ENCODE results near the gene VAV2. TPM values are rescaled to one million over a fixed set of nuclear protein-coding genes. Genes with fewer than 3 reads are reported as not detected.
"Not testable (repeated sequence)": the region's sequence is repeated elsewhere in the genome, so short reads cannot be mapped to it uniquely, and the experiment has no call there.

VAV2 gene
- total RNA-seq, 1 donor from 2014 or later = 8.6 TPM

- no peak overlapping the region for H3K4me3 Mint-ChIP-seq (ENCODE audit: low read depth)
- intact Hi-C loops (cut with micrococcal nuclease) = no loop called here
- no peaks in the 10 kb centered on the region for H3K4me1 Mint-ChIP-seq (ENCODE audit: low read depth)
- H3K27ac Mint-ChIP-seq = no peak overlapping the region
- no peak for DNase-seq (ENCODE audit: low spot score)
- H3K27me3 Mint-ChIP-seq (ENCODE audit: low read depth) = no peaks in the 10 kb centered on the region
- H3K36me3 Mint-ChIP-seq (ENCODE audit: low read depth) = peaks cover 3% of the 10 kb centered on the region
- H3K9me3 Mint-ChIP-seq = peaks cover 26% of the 10 kb centered on the region
These were observed 222.5 kb downstream of the VAV2 start for GRCh38 chr9:133769511-133770075.

- H3K27me3 Mint-ChIP-seq (ENCODE audit: low read depth) = no peaks in the 10 kb centered on the region
- peaks cover 26% of the 10 kb centered on the region for H3K9me3 Mint-ChIP-seq
- no peaks in the 10 kb centered on the region for H3K4me1 Mint-ChIP-seq (ENCODE audit: low read depth)
- no peaks in the 10 kb centered on the region for H3K36me3 Mint-ChIP-seq (ENCODE audit: low read depth)
- H3K27ac Mint-ChIP-seq = no peak overlapping the region
- no peak for DNase-seq (ENCODE audit: low spot score)
- H3K4me3 Mint-ChIP-seq (ENCODE audit: low read depth) = no peak overlapping the region
- intact Hi-C loops (cut with micrococcal nuclease) = no loop called here
These were observed 223.1 kb downstream of the VAV2 start for GRCh38 chr9:133768859-133769510.

- H3K4me1 Mint-ChIP-seq (ENCODE audit: low read depth) = no peaks in the 10 kb centered on the region
- DNase-seq (ENCODE audit: low spot score) = no peak
- no peaks in the 10 kb centered on the region for H3K36me3 Mint-ChIP-seq (ENCODE audit: low read depth)
- intact Hi-C loops (cut with micrococcal nuclease) = no loop called here
- H3K27ac Mint-ChIP-seq = no peak overlapping the region
- peaks cover 22% of the 10 kb centered on the region for H3K9me3 Mint-ChIP-seq
- no peaks in the 10 kb centered on the region for H3K27me3 Mint-ChIP-seq (ENCODE audit: low read depth)
- no peak overlapping the region for H3K4me3 Mint-ChIP-seq (ENCODE audit: low read depth)
These were observed 223.7 kb downstream of the VAV2 start for GRCh38 chr9:133768371-133768858.

GRCh38 chr9:133767625-133768024, 224.5 kb downstream of the VAV2 start:
- no peaks in the 10 kb centered on the region for H3K27me3 Mint-ChIP-seq (ENCODE audit: low read depth)
- peaks cover 22% of the 10 kb centered on the region for H3K9me3 Mint-ChIP-seq
- intact Hi-C loops (cut with micrococcal nuclease) = no loop called here
- no peaks in the 10 kb centered on the region for H3K4me1 Mint-ChIP-seq (ENCODE audit: low read depth)
- no peaks in the 10 kb centered on the region for H3K36me3 Mint-ChIP-seq (ENCODE audit: low read depth)
- no peak overlapping the region for H3K27ac Mint-ChIP-seq
- H3K4me3 Mint-ChIP-seq (ENCODE audit: low read depth) = no peak overlapping the region
- no peak for DNase-seq (ENCODE audit: low spot score)

- intact Hi-C loops (cut with micrococcal nuclease) = no loop called here
- DNase-seq (ENCODE audit: low spot score) = no peak
- Mint-ChIP-seq H3K27ac (no peak overlapping the region), H3K9me3 (peaks cover 22% of the 10 kb centered on the region), H3K4me1 (ENCODE audit: low read depth) (no peaks in the 10 kb centered on the region), H3K27me3 (ENCODE audit: low read depth) (no peaks in the 10 kb centered on the region), H3K4me3 (ENCODE audit: low read depth) (no peak overlapping the region), H3K36me3 (ENCODE audit: low read depth) (no peaks in the 10 kb centered on the region)
These were observed 225.1 kb downstream of the VAV2 start for GRCh38 chr9:133767008-133767407.

GRCh38 chr9:133766234-133766633, 225.9 kb downstream of the VAV2 start:
- H3K9me3 Mint-ChIP-seq = peaks cover 22% of the 10 kb centered on the region
- H3K36me3 Mint-ChIP-seq (ENCODE audit: low read depth); H3K27me3 Mint-ChIP-seq (ENCODE audit: low read depth); H3K4me1 Mint-ChIP-seq (ENCODE audit: low read depth); intact Hi-C loops (cut with micrococcal nuclease); H3K4me3 Mint-ChIP-seq (ENCODE audit: low read depth); H3K27ac Mint-ChIP-seq; DNase-seq (ENCODE audit: low spot score): not testable (repeated sequence)

- no peak overlapping the region for H3K4me3 Mint-ChIP-seq (ENCODE audit: low read depth)
- no peaks in the 10 kb centered on the region for H3K4me1 Mint-ChIP-seq (ENCODE audit: low read depth)
- H3K9me3 Mint-ChIP-seq = peaks cover 22% of the 10 kb centered on the region
- H3K27ac Mint-ChIP-seq = no peak overlapping the region
- intact Hi-C loops (cut with micrococcal nuclease) = no loop called here
- no peaks in the 10 kb centered on the region for H3K36me3 Mint-ChIP-seq (ENCODE audit: low read depth)
- no peaks in the 10 kb centered on the region for H3K27me3 Mint-ChIP-seq (ENCODE audit: low read depth)
- no peak for DNase-seq (ENCODE audit: low spot score)
These were observed 228.6 kb downstream of the VAV2 start for GRCh38 chr9:133763272-133764183.

- H3K4me1 Mint-ChIP-seq (ENCODE audit: low read depth) = no peaks in the 10 kb centered on the region
- H3K4me3 Mint-ChIP-seq (ENCODE audit: low read depth) = no peak overlapping the region
- no peaks in the 10 kb centered on the region for H3K36me3 Mint-ChIP-seq (ENCODE audit: low read depth)
- no peak overlapping the region for H3K27ac Mint-ChIP-seq
- H3K27me3 Mint-ChIP-seq (ENCODE audit: low read depth) = no peaks in the 10 kb centered on the region
- peaks cover 22% of the 10 kb centered on the region for H3K9me3 Mint-ChIP-seq
- no peak for DNase-seq (ENCODE audit: low spot score)
- intact Hi-C loops (cut with micrococcal nuclease) = no loop called here
These were observed 229.4 kb downstream of the VAV2 start for GRCh38 chr9:133762488-133763271.

GRCh38 chr9:133761641-133762248, 230.4 kb downstream of the VAV2 start:
- no peak for DNase-seq (ENCODE audit: low spot score)
- Mint-ChIP-seq H3K9me3 (peaks cover 13% of the 10 kb centered on the region), H3K27ac (no peak overlapping the region), H3K4me3 (ENCODE audit: low read depth) (no peak overlapping the region), H3K4me1 (ENCODE audit: low read depth) (no peaks in the 10 kb centered on the region), H3K27me3 (ENCODE audit: low read depth) (no peaks in the 10 kb centered on the region), H3K36me3 (ENCODE audit: low read depth) (no peaks in the 10 kb centered on the region)
- intact Hi-C loops (cut with micrococcal nuclease) = no loop called here

- DNase-seq (ENCODE audit: low spot score) = no peak
- no peaks in the 10 kb centered on the region for H3K36me3 Mint-ChIP-seq (ENCODE audit: low read depth)
- no peaks in the 10 kb centered on the region for H3K4me1 Mint-ChIP-seq (ENCODE audit: low read depth)
- intact Hi-C loops (cut with micrococcal nuclease) = no loop called here
- peaks cover 7% of the 10 kb centered on the region for H3K9me3 Mint-ChIP-seq
- H3K27me3 Mint-ChIP-seq (ENCODE audit: low read depth) = no peaks in the 10 kb centered on the region
- no peak overlapping the region for H3K4me3 Mint-ChIP-seq (ENCODE audit: low read depth)
- H3K27ac Mint-ChIP-seq = no peak overlapping the region
These were observed 231.3 kb downstream of the VAV2 start for GRCh38 chr9:133760713-133761290.

GRCh38 chr9:133759946-133760345, 232.2 kb downstream of the VAV2 start:
- no peaks in the 10 kb centered on the region for H3K9me3 Mint-ChIP-seq
- H3K36me3 Mint-ChIP-seq (ENCODE audit: low read depth) = no peaks in the 10 kb centered on the region
- DNase-seq (ENCODE audit: low spot score) = no peak
- no peak overlapping the region for H3K4me3 Mint-ChIP-seq (ENCODE audit: low read depth)
- no peaks in the 10 kb centered on the region for H3K4me1 Mint-ChIP-seq (ENCODE audit: low read depth)
- H3K27ac Mint-ChIP-seq = no peak overlapping the region
- intact Hi-C loops (cut with micrococcal nuclease) = no loop called here
- H3K27me3 Mint-ChIP-seq (ENCODE audit: low read depth) = peaks cover 4% of the 10 kb centered on the region
